NK-92 treated with Interleukin-12 subunit alpha and Interleukin-12 subunit beta, amount 100 ng/mL, for 24 hours (cell line): ENCODE results near the gene RAPGEF4.
"Not testable (repeated sequence)": the region's sequence is repeated elsewhere in the genome, so short reads cannot be mapped to it uniquely, and the experiment has no call there.

ENCODE experiments used
- DNase-seq: peaks from one replicate; lab custom pipeline; 2025; lab: John Stamatoyannopoulos, UW

RAPGEF4 gene

DNA sequence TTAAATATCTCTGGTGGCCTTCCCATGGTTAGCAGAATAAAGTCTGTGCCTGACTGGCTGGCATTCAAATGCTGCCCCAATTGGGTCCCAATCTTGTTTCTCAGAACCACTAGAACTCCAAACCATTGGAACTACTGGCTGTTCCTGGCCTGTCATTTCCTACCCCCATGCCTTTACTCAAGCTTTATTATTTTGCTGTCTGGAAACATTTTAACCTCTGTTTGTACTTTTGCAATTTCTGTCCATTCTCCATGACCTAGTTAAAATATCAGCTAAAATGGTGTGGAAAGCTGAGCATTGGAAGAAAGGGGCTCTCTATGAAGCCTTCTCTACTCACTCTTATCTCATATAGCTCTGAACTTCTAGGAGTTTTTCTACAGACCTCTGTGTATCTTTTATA is 38.7 kb downstream of the RAPGEF4 start:
- no peak for DNase-seq

GRCh38 chr2:172775319-172775718 is 39.7 kb downstream of the RAPGEF4 start:
- DNase-seq, result no peak

DNA sequence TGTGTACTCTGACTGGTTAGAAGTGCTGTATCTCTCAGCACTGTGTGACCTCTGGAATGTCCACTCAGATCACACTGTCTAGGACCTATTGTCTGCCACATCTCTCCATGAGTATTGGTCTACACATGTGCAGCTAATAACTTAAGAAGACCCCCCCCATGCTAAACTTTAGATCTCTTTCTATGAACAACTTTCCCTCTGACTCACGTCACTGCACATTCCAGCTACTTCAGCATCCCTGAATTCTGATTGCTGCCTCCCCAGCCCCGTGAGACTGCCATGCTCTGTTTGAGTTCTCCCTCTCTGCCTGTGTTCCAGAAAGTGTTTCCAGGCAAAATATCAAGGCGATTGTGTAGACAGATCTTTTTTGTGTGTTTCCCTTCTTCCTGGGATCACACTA is 41.8 kb downstream of the RAPGEF4 start:
- no peak for DNase-seq

- no peak for DNase-seq
Observed at GRCh38 chr2:172782506-172783164, 47.0 kb downstream of the RAPGEF4 start.

- no peak for DNase-seq
Observed at GRCh38 chr2:172783165-172783898, 47.7 kb downstream of the RAPGEF4 start.

DNA sequence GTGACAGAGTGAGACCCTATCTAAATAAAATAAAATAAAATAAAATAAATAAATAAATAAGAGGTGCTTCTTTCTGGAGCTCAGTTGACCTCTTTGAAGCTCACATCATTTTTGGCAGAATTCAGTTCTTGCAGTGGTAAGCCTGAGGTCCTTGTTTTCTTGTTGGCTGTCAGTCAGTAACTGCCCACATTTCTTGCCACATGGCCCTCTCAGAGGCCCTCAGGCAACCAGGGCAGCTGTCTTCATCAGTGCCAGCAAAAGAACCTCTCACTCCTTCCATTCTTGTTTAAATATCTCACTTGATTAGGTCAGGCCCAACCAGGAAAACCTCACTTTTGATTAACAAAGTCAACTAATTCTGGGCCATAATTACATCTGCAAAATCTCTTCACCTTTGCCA is 53.2 kb downstream of the RAPGEF4 start:
- DNase-seq, result no peak

- DNase-seq, result no peak
Observed at GRCh38 chr2:172790404-172790803, 54.8 kb downstream of the RAPGEF4 start.

- DNase-seq, result no peak
Observed at GRCh38 chr2:172791953-172792352, 56.3 kb downstream of the RAPGEF4 start.

DNA sequence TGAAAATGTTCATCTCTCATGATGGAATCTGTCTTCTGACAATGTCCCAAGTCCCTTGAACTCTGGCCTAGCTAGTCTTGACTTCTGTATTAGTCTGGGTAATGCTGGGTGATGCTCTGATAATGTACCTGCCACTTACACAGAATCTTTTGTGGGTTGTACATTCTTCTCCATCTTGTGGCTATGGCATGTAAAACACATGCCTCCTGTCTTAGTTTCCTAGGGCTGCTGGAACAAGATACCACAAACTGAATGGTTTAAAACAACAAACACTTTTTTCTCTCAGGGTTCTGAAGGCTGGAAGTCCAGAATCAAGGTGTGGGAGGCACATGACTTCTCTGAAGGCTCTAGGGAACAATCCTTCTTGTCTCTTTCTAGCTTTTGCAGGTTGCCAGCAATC is 57.1 kb downstream of the RAPGEF4 start:
- DNase-seq, result no peak

- not testable (repeated sequence) for DNase-seq
Observed at GRCh38 chr2:172803308-172803707, 67.7 kb downstream of the RAPGEF4 start.

DNA sequence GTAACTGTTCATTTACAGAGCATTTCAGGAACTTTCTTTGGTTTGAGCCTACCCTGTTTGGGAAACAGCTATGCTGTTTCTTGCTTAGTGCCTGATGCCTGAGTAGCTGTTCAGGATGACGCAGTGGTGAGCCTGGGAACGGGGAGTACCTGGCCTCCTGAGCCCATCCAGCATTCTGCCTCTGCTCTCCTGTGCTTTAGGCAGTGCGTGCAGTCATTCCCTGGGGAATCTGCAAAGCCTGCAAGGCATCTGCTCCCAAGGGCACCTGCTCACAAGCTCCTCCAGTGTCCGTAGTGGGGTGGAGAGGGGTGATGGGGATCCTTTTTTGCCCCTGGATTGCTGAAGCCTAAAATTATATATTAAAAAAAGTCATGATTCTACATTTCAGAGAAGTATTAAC is 68.8 kb downstream of the RAPGEF4 start:
- DNase-seq, result no peak

GRCh38 chr2:172806493-172806892 is 70.8 kb downstream of the RAPGEF4 start:
- DNase-seq, result no peak

DNA sequence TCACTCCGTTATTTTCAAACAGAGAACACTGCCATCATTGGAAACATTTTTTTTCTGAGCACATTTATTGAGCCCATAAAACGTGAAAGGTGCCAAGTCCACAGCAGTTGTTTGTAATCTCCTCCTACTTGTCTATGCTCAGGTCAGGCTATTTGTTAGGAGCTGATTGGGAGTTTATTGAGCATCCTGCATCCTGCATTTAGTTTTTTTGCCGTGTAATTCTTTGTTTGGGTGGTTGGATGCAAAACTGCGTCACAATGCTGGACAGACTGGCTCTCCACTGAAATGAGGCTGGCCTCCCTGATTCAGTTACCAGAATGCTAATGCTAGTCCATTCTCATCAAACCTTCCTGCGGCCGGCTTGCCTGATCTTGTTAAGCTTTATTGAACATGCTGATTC is 71.4 kb downstream of the RAPGEF4 start:
- DNase-seq, result no peak

GRCh38 chr2:172808156-172808555 is 72.5 kb downstream of the RAPGEF4 start:
- DNase-seq, result no peak

DNA sequence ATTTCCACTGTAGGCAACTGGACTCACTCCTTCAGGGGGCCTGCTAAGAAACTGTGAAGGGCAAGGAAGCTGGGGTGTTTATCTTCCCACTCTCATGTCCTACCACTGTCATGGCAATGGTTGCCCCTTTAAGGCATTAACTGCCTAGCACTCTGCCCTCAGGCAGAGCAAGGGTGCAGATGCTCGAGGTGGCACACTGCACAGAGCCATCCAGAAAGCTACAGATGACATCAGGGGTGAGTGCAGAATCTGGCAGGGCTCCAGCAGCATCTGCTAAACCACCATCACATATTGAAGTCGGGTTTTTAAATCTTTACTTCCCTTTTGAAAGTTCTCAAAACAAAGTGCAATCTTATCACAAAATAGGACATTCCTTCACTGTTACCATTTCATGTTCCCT is 75.4 kb downstream of the RAPGEF4 start:
- no peak for DNase-seq

GRCh38 chr2:172812158-172812744 is 76.6 kb downstream of the RAPGEF4 start:
- no peak for DNase-seq

DNA sequence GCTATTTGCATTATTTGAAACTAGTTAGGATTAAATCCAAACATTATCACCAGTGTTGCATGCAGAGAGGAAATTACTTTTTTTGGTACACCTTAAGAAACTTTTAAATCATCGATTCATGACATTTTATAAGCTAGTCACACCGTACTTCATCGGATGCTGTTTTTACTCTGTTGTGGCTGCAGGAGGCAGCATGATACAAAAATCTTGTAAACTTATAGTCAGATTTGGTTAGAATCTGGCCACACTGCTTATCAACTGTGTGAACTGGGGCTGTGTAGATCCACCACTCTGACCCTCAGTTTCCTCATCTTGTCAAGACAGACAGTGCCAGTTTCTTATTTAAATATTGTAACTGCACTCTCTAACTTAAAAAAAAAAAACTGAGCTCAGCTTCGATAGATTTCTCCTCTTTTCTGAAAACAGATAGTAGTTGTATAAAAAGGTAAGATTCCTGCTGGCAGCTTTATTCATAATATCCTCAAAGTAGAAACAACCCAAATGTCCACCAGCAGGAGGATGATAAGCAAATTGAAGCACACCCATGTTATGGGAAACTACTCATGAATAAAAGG is 77.8 kb downstream of the RAPGEF4 start:
- no peak for DNase-seq

DNA sequence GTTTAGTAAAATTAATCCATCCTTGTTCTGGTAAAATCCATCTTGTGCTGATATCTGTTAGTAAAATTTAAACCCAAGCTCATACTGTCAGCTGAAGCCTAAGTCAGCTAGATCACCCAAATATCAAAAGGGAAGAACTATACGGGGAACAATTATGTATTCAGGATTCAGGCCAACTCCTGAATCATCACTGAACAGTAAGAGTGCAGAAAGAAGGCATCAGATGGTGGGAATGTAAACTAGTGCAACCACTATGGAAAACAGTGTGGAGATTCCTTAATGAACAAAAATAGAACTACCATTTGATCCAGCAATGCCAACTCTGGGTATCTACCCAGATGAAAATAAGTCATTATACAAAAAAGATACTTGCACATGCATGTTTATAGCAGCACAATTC is 81.8 kb downstream of the RAPGEF4 start:
- DNase-seq, result no peak

DNA sequence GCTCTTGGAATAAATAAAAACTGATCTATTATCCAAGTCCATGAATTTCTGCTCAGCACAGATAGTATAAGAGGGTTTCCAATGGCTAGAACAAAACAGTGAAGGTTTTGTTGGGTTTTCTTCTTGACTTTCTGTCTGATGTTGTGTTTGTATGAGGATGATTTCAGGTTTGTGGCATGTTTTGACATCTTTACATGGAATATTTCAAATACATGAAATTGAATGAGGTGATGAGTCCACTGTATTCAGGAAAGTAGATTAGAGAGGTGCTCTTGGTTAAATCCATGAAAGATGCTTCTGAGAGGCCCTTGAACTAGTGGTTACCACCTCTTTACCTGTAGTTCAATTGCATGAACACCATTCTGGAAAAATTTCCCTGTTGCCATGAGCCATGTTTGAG is 84.3 kb downstream of the RAPGEF4 start:
- DNase-seq, result no peak

GRCh38 chr2:172821370-172822338 is 86.0 kb downstream of the RAPGEF4 start:
- no peak for DNase-seq

- no peak for DNase-seq
Observed at GRCh38 chr2:172822585-172822984, 86.9 kb downstream of the RAPGEF4 start.
